ENCODE measurements around the gene TTLL5. TPM values are rescaled to one million over a fixed set of nuclear protein-coding genes. Genes with fewer than 3 reads are reported as not detected.

The TTLL5 gene
- total and polyA plus RNA-seq, 10 of the 15 experiments (the other 5 are each of a cell fraction or from before 2014, with no cell fraction given) = 3.2 to 25.9 (median 13.8) TPM

- ChIA-PET POLR2A (no interaction called here), CTCF (interaction anchor here (0.6 to 2.5 kb wide), 5 partner anchors 31 to 898 kb away, joined by 3 to 7 read pairs (median 4); partner anchors contain the start of gene TGFB3), SMC1A (ENCODE audit: uncharacterized antibody, unreplicated experiment) (interaction anchor here (0.6 to 1.1 kb wide), 2 partner anchors 193 to 230 kb away, joined by 3 to 4 read pairs; no protein-coding TSS in a partner anchor), RAD21 (ENCODE audit: unreplicated experiment) (no interaction called here)
- Histone ChIP-seq H3K27ac (ENCODE audit: control insufficient read depth, insufficient read depth) (no peak overlapping the region), H3K4me3 (no peak overlapping the region), H3K4me2 (ENCODE audit: control insufficient read depth, insufficient read depth) (no peak overlapping the region), H3K79me2 (ENCODE audit: control insufficient read depth, insufficient read depth, low read length) (no peaks in the 10 kb centered on the region), H3K4me1 (ENCODE audit: control insufficient read depth, insufficient read depth, low read length) (no peaks in the 10 kb centered on the region), H2AFZ (ENCODE audit: control insufficient read depth, low read depth, low read length) (no peak overlapping the region), H4K20me1 (ENCODE audit: control insufficient read depth, insufficient read depth) (no peaks in the 10 kb centered on the region), H3K9ac (ENCODE audit: control insufficient read depth, insufficient read depth, low read length) (no peak overlapping the region), H3K36me3 (ENCODE audit: control insufficient read depth in 2 of 2, insufficient read depth in 2 of 2, low read length in 1 of 2) (peaks cover 0 to under 1% of the 10 kb centered on the region in 2 experiments; a peak in 1 of 4 replicates), H3K9me3 (replicated peaks; ENCODE audit: control insufficient read depth, insufficient read depth, low read length) (no peaks in the 10 kb centered on the region), H3K27me3 (replicated peaks in 1 of 2; ENCODE audit: control insufficient read depth in 2 of 2, insufficient read depth in 2 of 2, low read length in 1 of 2) (no peaks in the 10 kb centered on the region)
- ATAC-seq (no peak), DNase-seq (ENCODE audit: low read depth, low spot score) (no peak), FAIRE-seq (no peak)
- intact Hi-C loops (cut with micrococcal nuclease; ENCODE audit: unreplicated experiment) (no loop called here), in situ Hi-C loops (cut with MboI) (no loop called here)
- WGBS (ENCODE audit: insufficient coverage, insufficient replicate concordance, low lambda C conversion rate, missing lambda C conversion rate) = 0% methylated on average over 1 of the region's 1 CpG
- no TSS peak for BruUV-seq (replicated peaks)
- TF ChIP-seq SKIL (IDR thresholded peaks at IDR 0.05; ENCODE audit: low read depth, poor library complexity, severe bottlenecking) = no peak
- TF ChIP-seq ETV6 (conservative IDR thresholded peaks at IDR 0.05 in 1 of 2, IDR thresholded peaks at IDR 0.05 in 1 of 2; ENCODE audit: borderline replicate concordance in 1 of 2, low read depth in 1 of 2) = no peak
- no peak for TF ChIP-seq RCOR1 (conservative IDR thresholded peaks at IDR 0.05; ENCODE audit: low read depth, low read length)
- TF ChIP-seq PML (IDR thresholded peaks at IDR 0.05; ENCODE audit: low read length) = no peak
- no peak for TF ChIP-seq ZBTB33 (IDR thresholded peaks at IDR 0.05)
Observed at GRCh38 chr14:75939200-75939599, 278.2 kb downstream of the TTLL5 start.
